Right atrium auricular region (tissue), 2 donors: ENCODE measurements around the gene LRRC27. TPM values are rescaled to one million over a fixed set of nuclear protein-coding genes. Genes with fewer than 3 reads are reported as not detected.

ENCODE experiments used
- DNase-seq: peaks from one replicate; pipeline ENCODE4 v3.0.0-alpha.2; 2019; ENCODE audit warnings: low spot score
- H3K27ac ChIP-seq, 2 donors: fragments of 200-600 bp; sonication (generic); 1 replicate in 1 of 2; 2 replicates in 1 of 2; pipeline ENCODE4 v1.5.1; 2016 to 2019
- H3K27me3 ChIP-seq, 2 donors: fragments of 200-600 bp; sonication (generic); one replicate each; pipeline versions ENCODE4 v1.5.1 to v1.6.0; 2017 to 2019
- H3K36me3 ChIP-seq: fragments of 200-600 bp; sonication (generic); one replicate; pipeline ENCODE4 v1.5.1; 2016
- H3K4me1 ChIP-seq, 2 donors: fragments of 200-600 bp; sonication (generic); one replicate each; pipeline versions ENCODE4 v1.5.1 to v1.6.0; 2017 to 2019
- H3K4me3 ChIP-seq, 2 donors: fragments of 200-600 bp; sonication (generic); 1 replicate in 1 of 2; 2 replicates in 1 of 2; pipeline ENCODE4 v1.5.1; 2017 to 2019; ENCODE audit warnings: mild to moderate bottlenecking in 1 of 2, moderate library complexity in 1 of 2
- H3K9me3 ChIP-seq, 2 donors: fragments of 200-600 bp; sonication (generic); one replicate each; pipeline ENCODE4 v1.5.1; 2019
- total RNA-seq, 2 donors: library from RNA; depleted of rRNA; stranded (reverse); fragments of >200 nt; gene quantifications; one replicate each; pipeline ENCODE4 v1.1.0, GENCODE V29; 2016
- TF ChIP-seq, protein P1 (sequence below), 2 donors: fragments of 200-600 bp; sonication (generic); IDR thresholded peaks; one replicate each; pipeline ENCODE4 v1.5.1; 2019; ENCODE audit warnings: antibody characterized with exemption in 2 of 2

Gene LRRC27
- total RNA-seq, 2 donors from 2014 or later: 2.6 to 4.6 TPM

DNA sequence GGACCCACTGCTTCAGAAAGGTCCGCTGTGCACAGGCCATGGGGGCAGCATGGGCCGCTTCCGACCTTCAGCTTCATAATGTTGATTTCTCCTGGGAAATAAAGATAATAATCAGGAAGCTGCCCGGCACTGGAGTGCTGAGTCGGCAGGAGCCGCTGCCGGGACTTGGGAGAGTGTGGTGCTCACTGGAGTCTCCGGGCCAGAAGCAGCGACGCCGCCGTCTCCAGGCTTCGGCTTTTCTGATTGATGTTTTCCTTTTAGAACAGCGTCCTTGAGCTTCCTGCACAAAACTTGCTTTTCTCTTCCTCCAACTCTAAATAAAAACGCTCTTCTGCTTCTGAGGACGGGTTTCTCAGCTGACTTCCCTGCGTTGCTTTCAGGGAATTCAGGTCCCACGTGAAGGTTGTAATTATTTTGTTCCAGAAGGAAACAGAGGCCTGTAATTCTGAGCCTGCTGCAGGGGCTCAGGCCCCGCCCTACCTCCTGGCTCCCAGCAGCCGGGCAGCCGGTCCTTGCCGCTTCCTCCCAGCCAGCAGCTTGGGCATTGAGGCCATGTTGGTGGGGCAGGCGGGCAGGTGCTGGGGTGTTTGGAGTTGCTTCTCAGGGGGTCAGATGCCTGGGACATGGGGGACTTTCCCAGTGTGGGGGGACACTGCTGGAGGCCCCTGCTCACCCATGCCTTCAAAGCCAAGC lies 79.7 kb downstream of the LRRC27 start:
- no peak for DNase-seq
- H3K9me3 ChIP-seq: no peaks in the 10 kb centered on the region
- H3K27me3 ChIP-seq: no peaks in the 10 kb centered on the region
- peaks cover 0 to 55% of the 10 kb centered on the region in 2 donors for H3K4me1 ChIP-seq
- peak overlapping the region; percentile 12 to 20 for H3K27ac ChIP-seq
- TF ChIP-seq, protein P1, sequence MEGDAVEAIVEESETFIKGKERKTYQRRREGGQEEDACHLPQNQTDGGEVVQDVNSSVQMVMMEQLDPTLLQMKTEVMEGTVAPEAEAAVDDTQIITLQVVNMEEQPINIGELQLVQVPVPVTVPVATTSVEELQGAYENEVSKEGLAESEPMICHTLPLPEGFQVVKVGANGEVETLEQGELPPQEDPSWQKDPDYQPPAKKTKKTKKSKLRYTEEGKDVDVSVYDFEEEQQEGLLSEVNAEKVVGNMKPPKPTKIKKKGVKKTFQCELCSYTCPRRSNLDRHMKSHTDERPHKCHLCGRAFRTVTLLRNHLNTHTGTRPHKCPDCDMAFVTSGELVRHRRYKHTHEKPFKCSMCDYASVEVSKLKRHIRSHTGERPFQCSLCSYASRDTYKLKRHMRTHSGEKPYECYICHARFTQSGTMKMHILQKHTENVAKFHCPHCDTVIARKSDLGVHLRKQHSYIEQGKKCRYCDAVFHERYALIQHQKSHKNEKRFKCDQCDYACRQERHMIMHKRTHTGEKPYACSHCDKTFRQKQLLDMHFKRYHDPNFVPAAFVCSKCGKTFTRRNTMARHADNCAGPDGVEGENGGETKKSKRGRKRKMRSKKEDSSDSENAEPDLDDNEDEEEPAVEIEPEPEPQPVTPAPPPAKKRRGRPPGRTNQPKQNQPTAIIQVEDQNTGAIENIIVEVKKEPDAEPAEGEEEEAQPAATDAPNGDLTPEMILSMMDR (IDR thresholded peaks at IDR 0.05): no peak
- peaks cover 2% of the 10 kb centered on the region for H3K36me3 ChIP-seq
- no peak overlapping the region for H3K4me3 ChIP-seq

DNA sequence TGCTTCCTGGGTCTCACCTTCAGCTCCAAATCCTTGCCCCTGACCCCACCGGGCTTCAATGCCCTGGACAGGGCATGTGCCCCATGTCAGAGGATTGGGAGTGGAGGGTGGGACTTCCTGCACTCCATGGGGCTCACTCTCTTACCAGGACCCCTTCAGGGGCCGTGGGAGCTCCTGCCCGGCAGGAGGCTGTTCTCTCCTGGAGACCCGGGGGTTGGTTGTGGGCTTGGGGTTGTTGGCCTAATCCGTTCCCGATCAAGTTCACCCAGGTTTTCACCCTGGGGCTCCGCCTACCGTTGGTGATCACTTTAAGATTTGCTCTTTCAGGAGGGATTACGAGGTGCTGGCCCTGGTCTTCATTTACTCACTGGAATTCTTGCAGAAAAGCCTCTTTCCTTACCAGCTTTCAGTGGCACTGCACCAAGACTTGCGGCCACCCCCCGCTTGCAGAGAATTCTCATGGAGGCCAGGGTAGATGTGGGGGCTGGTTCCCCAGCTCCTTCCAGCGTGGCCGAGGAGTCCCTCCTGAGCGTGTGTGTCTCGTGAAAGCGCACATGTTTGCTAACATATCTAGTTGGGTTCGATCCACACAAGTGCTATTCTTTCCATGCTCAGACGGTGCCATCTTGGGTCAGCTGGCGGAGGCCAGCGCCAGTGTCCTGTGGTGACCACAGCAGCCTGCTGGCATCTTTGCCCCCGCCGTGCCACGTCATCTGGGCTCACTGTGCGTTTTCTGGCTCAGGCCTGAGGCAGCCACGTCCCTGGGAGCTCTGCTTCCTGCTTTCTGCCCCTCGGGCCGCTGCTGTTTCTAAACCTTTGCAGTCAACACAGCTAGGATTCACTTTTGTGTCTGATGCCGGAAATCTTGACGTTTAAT lies 80.6 kb downstream of the LRRC27 start:
- Histone ChIP-seq H3K4me1 (peaks cover 0 to 51% of the 10 kb centered on the region in 2 donors), H3K9me3 (no peaks in the 10 kb centered on the region), H3K27me3 (no peaks in the 10 kb centered on the region), H3K4me3 (no peak overlapping the region), H3K36me3 (peaks cover 4% of the 10 kb centered on the region), H3K27ac (peak overlapping the region; percentile 12 to 20)
- DNase-seq: no peak
- TF ChIP-seq, protein P1 (IDR thresholded peaks at IDR 0.05): no peak

DNA sequence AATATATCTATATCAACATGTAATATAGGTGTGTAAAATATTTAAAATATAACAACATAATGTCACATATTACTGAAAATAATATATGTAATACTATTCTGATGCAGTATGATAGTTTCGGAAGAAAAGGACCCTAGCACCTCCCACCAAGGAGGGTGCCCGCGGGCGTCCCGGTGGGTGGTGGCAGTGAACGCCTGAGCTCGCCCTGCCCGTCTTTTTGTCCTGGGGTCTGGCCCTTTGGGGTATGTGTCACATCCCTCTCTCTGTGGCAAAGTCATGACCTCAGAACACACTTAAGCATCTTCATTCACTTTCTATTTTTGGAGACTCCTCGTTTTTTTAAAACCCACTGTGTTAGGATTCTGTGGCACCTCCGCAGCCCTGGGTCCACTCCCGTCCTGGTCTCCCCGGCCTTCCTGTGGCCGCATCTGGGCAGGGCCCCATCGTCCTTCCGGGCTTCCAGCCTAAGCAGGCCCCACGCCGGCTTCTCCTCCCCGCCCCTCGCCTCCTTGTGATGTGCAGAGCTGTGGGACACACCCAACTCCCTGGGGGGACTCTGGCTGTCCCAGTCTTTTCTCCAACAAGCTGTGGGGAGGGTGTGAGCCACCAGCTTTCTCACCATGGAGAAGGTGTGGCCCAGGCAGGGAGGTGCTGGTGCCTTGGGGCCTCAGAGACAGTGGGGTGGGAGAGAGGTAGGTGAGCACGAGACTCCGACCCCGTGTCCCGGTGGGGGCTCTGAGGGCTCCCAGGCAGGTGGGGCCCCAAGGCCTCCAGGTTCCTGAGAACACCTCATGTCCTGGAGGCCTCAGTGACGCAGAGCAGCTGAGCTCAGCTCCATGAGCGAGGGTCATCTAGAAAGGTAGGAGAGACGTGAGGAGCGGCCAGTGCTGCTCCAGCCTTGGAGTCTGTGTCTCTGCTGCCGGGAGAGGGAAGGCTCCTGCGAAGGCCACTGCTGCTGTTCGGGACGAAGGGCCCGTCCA lies 81.5 kb downstream of the LRRC27 start:
- H3K27me3 ChIP-seq: no peaks in the 10 kb centered on the region
- peaks cover 0 to 48% of the 10 kb centered on the region in 2 donors for H3K4me1 ChIP-seq
- peaks cover 4% of the 10 kb centered on the region for H3K36me3 ChIP-seq
- no peaks in the 10 kb centered on the region for H3K9me3 ChIP-seq
- TF ChIP-seq, protein P1 (IDR thresholded peaks at IDR 0.05): no peak
- no peak overlapping the region for H3K4me3 ChIP-seq
- DNase-seq: no peak
- H3K27ac ChIP-seq: no peak overlapping the region

DNA sequence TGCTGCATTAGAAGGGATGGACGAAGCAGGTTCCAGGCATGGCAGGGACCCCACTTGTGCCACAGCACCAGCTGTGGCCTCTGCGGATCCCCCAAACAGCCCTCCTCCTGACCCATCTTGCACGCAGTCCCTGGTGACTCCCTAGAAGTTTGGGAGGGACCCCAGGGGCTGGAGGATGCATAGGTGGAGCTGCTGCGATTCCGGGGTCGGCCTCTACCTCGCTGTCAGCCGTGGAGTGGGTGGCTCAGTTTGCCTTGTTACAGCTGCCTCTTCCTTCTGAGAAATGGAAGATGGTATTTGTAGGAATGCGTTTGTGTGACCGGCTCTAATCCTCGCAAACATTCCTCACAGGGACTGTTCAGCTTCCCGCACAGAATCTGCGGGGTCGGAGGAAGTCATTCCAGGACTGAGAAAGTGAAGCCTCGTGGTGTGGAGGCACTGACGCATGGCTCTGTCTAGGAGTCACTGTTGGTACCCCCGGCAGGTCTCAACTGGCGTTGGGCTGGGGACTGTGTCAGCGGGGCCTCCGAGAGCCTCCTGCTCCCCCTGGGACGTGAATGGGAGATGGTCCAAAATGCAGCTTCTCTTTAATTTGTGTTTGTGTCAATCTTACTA lies 82.5 kb downstream of the LRRC27 start:
- TF ChIP-seq, protein P1 (IDR thresholded peaks at IDR 0.05): no peak
- H3K36me3 ChIP-seq: peaks cover 4% of the 10 kb centered on the region
- no peak for DNase-seq
- H3K4me3 ChIP-seq: no peak overlapping the region
- peaks cover 0 to 47% of the 10 kb centered on the region in 2 donors for H3K4me1 ChIP-seq
- H3K27me3 ChIP-seq: no peaks in the 10 kb centered on the region
- H3K9me3 ChIP-seq: no peaks in the 10 kb centered on the region
- H3K27ac ChIP-seq: no peak overlapping the region

DNA sequence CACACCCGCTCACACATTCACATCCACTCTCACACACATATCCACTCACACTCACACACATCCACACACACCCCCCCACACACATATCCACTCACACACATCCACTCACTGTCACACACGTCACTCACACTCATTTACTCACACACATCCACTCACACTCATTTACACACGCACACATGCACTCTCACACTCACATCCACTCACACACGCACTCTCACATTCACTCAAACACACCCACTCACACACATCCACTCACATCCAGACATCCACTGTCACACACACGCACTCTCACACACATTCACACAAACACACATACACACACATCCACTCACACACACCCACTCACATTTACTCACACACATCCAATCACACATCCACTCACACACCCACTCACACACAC lies 83.3 kb downstream of the LRRC27 start:
- Histone ChIP-seq H3K9me3 (no peaks in the 10 kb centered on the region), H3K4me3 (no peak overlapping the region), H3K4me1 (peaks cover 0 to 51% of the 10 kb centered on the region in 2 donors), H3K36me3 (peaks cover 4% of the 10 kb centered on the region), H3K27me3 (no peaks in the 10 kb centered on the region), H3K27ac (no peak overlapping the region)
- no peak for DNase-seq
- TF ChIP-seq, protein P1 (IDR thresholded peaks at IDR 0.05): no peak
